DOHH2 (cell line): ENCODE data around the gene RPS16.

Source experiments
- H3F3A ChIP-seq: fragments of 200-600 bp; sonication (generic), shearing (Covaris generic); 2 replicates; pipeline ENCODE4 v1.6.0; 2016; ENCODE audit warnings: antibody characterized with exemption, mild to moderate bottlenecking; ENCODE audit not compliant: control insufficient read depth, insufficient read depth
- H3K27ac ChIP-seq: fragments of 200-600 bp; sonication (generic); 2 replicates; pipeline ENCODE4 v1.5.1; 2014; ENCODE audit warnings: low read depth, mild to moderate bottlenecking, low read length, moderate library complexity
- H3K27me3 ChIP-seq: fragments of 200-600 bp; sonication (generic); 2 replicates; pipeline ENCODE4 v1.6.1; 2014; ENCODE audit warnings: mild to moderate bottlenecking, low read length, mixed read lengths; ENCODE audit not compliant: control insufficient read depth
- H3K36me3 ChIP-seq: fragments of 200-600 bp; sonication (generic); 2 replicates; pipeline ENCODE4 v1.6.1; 2014; ENCODE audit warnings: mild to moderate bottlenecking, low read length, moderate library complexity, mixed read lengths; ENCODE audit not compliant: control insufficient read depth
- H3K4me1 ChIP-seq: fragments of 200-600 bp; sonication (generic); 2 replicates; pipeline ENCODE4 v1.6.1; 2014; ENCODE audit warnings: mild to moderate bottlenecking, low read length, mixed read lengths; ENCODE audit not compliant: control insufficient read depth
- H3K4me2 ChIP-seq: fragments of 200-600 bp; sonication (generic); 2 replicates; pipeline ENCODE4 v1.6.0; 2014; ENCODE audit warnings: mild to moderate bottlenecking, low read length, moderate library complexity
- H3K4me3 ChIP-seq: fragments of 200-600 bp; sonication (generic); 2 replicates; pipeline ENCODE4 v1.5.1; 2014; ENCODE audit warnings: mild to moderate bottlenecking, low read length, mixed read lengths
- H3K79me2 ChIP-seq: fragments of 200-600 bp; sonication (generic); 2 replicates; pipeline ENCODE4 v1.6.1; 2014; ENCODE audit warnings: mild to moderate bottlenecking, low read length, mixed read lengths; ENCODE audit not compliant: control insufficient read depth
- H3K9me2 ChIP-seq: fragments of 200-600 bp; sonication (generic); replicated peaks from 2 replicates; pipeline ENCODE4 v1.6.1; 2014; ENCODE audit warnings: mild to moderate bottlenecking, low read length, mixed read lengths; ENCODE audit not compliant: control insufficient read depth
- H3K9me3 ChIP-seq: fragments of 200-600 bp; sonication (generic); 2 replicates; pipeline ENCODE4 v1.6.1; 2014; ENCODE audit warnings: antibody characterized with exemption, low read length, mixed read lengths; ENCODE audit not compliant: control insufficient read depth, insufficient read depth
- H4K20me1 ChIP-seq: fragments of 200-600 bp; sonication (generic); 2 replicates; pipeline ENCODE4 v1.6.0; 2014; ENCODE audit warnings: low read depth, mild to moderate bottlenecking, antibody characterized with exemption, low read length, moderate library complexity; ENCODE audit not compliant: control insufficient read depth, insufficient read depth
- CTCF ChIP-seq: fragments of 200-600 bp; sonication (generic); IDR thresholded peaks from one replicate; pipeline ENCODE4 v1.5.1; 2014; ENCODE audit warnings: antibody characterized with exemption, mild to moderate bottlenecking, low read depth, low read length; ENCODE audit not compliant: poor library complexity, severe bottlenecking
- EZH2phosphoT487 ChIP-seq: fragments of 200-600 bp; sonication (generic); IDR thresholded peaks from 2 replicates; pipeline ENCODE4 v1.6.1; 2017; ENCODE audit warnings: borderline replicate concordance, mild to moderate bottlenecking, antibody characterized with exemption, low read length, moderate library complexity, mixed read lengths

RPS16 gene

GRCh38 chr19:39469567-39469966 is 33.8 kb upstream of the RPS16 start:
- Histone ChIP-seq H3K79me2 (no peaks in the 10 kb centered on the region; the same call in 1 of the 2 replicates), H3K27ac (no peak overlapping the region), H3K4me2 (no peak overlapping the region), H3K9me2 (no peaks in the 10 kb centered on the region), H3K36me3 (peaks cover 93% of the 10 kb centered on the region), H3K27me3 (no peaks in the 10 kb centered on the region), H3K4me1 (no peaks in the 10 kb centered on the region), H3K9me3 (no peaks in the 10 kb centered on the region), H3F3A (no peaks in the 10 kb centered on the region), H3K4me3 (no peak overlapping the region), H4K20me1 (no peaks in the 10 kb centered on the region)
- TF ChIP-seq EZH2phosphoT487, result no peak
- no peak for TF ChIP-seq CTCF

GRCh38 chr19:39469036-39469435 is 33.3 kb upstream of the RPS16 start:
- Histone ChIP-seq H3K4me2 (no peak overlapping the region), H3K27me3 (no peaks in the 10 kb centered on the region), H3K36me3 (peaks cover 91% of the 10 kb centered on the region), H4K20me1 (no peaks in the 10 kb centered on the region), H3F3A (no peaks in the 10 kb centered on the region), H3K27ac (no peak overlapping the region), H3K9me2 (no peaks in the 10 kb centered on the region), H3K9me3 (no peaks in the 10 kb centered on the region), H3K4me3 (no peak overlapping the region), H3K4me1 (no peaks in the 10 kb centered on the region), H3K79me2 (no peaks in the 10 kb centered on the region; the same call in 1 of the 2 replicates)
- no peak for TF ChIP-seq CTCF
- TF ChIP-seq EZH2phosphoT487, result no peak

DNA sequence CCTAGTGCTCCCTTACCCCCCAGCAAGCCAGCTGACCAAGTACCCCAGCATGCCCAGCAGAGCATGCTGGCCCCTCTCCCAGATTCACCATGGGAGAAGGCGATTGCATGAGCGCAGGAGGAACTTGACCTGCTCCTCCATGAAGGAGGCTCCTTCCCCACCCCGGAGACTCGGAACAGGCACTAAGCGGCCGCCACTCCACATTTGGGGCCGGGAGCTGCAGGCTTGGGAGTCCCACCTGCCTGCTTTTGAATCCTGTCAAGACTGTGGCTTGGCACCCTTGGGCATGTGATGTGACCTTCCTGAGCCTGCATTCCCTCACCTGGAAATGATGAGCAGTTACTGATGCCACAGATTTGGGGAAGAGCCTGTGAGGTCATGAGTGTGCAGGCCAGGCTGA is 32.2 kb upstream of the RPS16 start:
- Histone ChIP-seq H3K9me2 (no peaks in the 10 kb centered on the region), H3K4me2 (no peak overlapping the region), H3K36me3 (peaks cover 85% of the 10 kb centered on the region), H3K9me3 (no peaks in the 10 kb centered on the region), H3F3A (no peaks in the 10 kb centered on the region), H3K4me3 (no peak overlapping the region), H3K79me2 (no peaks in the 10 kb centered on the region; the same call in 1 of the 2 replicates), H3K4me1 (no peaks in the 10 kb centered on the region), H3K27me3 (no peaks in the 10 kb centered on the region), H3K27ac (no peak overlapping the region), H4K20me1 (no peaks in the 10 kb centered on the region)
- TF ChIP-seq CTCF (no peak), EZH2phosphoT487 (no peak)
